GM23248 (cell line): Measurements from ENCODE around the gene SORD. TPM values are rescaled to one million over a fixed set of nuclear protein-coding genes. Genes with fewer than 3 reads are reported as not detected.
A peak's percentile ranks its signal among the peaks of the same experiment; 100 is the strongest.
"Not testable (repeated sequence)": the region's sequence is repeated elsewhere in the genome, so short reads cannot be mapped to it uniquely, and the experiment has no call there.

Experiments
- DNase-seq: peaks from one replicate; pipeline ENCODE4 v3.0.0-alpha.2; 2015
- H2AFZ ChIP-seq: fragments of 200-600 bp; sonication (generic); 2 replicates; pipeline ENCODE4 v1.6.1; 2016; ENCODE audit warnings: antibody characterized with exemption
- H3F3A ChIP-seq: fragments of 200-600 bp; sonication (generic); 2 replicates; pipeline ENCODE4 v1.6.1; 2016; ENCODE audit warnings: mild to moderate bottlenecking, antibody characterized with exemption, mixed run types; ENCODE audit not compliant: insufficient read depth
- H3K27ac ChIP-seq: fragments of 200-600 bp; sonication (generic); 2 replicates; pipeline ENCODE4 v1.5.1; 2016; ENCODE audit warnings: mild to moderate bottlenecking
- H3K27me3 ChIP-seq: fragments of 200-600 bp; sonication (generic); replicated peaks from 2 replicates; pipeline ENCODE4 v1.6.1; 2016; ENCODE audit warnings: mild to moderate bottlenecking; ENCODE audit not compliant: insufficient read depth
- H3K36me3 ChIP-seq: fragments of 200-600 bp; sonication (generic); 2 replicates; pipeline ENCODE4 v1.6.1; 2016; ENCODE audit warnings: low read depth, mild to moderate bottlenecking
- H3K4me1 ChIP-seq: fragments of 200-600 bp; sonication (generic); 2 replicates; pipeline ENCODE4 v1.6.1; 2016; ENCODE audit warnings: mild to moderate bottlenecking; ENCODE audit not compliant: insufficient read depth
- H3K4me2 ChIP-seq: fragments of 200-600 bp; sonication (generic); one replicate; pipeline ENCODE4 v1.6.1; 2016; ENCODE audit warnings: mild to moderate bottlenecking; ENCODE audit not compliant: unreplicated experiment
- H3K4me3 ChIP-seq: fragments of 200-600 bp; sonication (generic); 2 replicates; pipeline ENCODE4 v1.5.1; 2016; ENCODE audit warnings: mild to moderate bottlenecking
- H3K79me2 ChIP-seq: fragments of 200-600 bp; sonication (generic); 2 replicates; pipeline ENCODE4 v1.6.1; 2016; ENCODE audit warnings: mild to moderate bottlenecking; ENCODE audit not compliant: insufficient read depth
- H3K9ac ChIP-seq: fragments of 200-600 bp; sonication (generic); 2 replicates; pipeline ENCODE4 v1.6.1; 2016; ENCODE audit warnings: mild to moderate bottlenecking
- H3K9me2 ChIP-seq: fragments of 200-600 bp; sonication (generic); 2 replicates; pipeline ENCODE4 v1.6.1; 2016; ENCODE audit warnings: mixed run types, mild to moderate bottlenecking, moderate library complexity; ENCODE audit not compliant: insufficient read depth
- H3K9me3 ChIP-seq: fragments of 200-600 bp; sonication (generic); one replicate; pipeline ENCODE4 v1.6.1; 2017; ENCODE audit warnings: low read depth
- H4K20me1 ChIP-seq: fragments of 200-600 bp; sonication (generic); 2 replicates; pipeline ENCODE4 v1.6.0; 2016; ENCODE audit not compliant: insufficient read depth
- EZH2 ChIP-seq: fragments of 200-600 bp; sonication (generic); IDR thresholded peaks from 2 replicates; pipeline ENCODE4 v1.6.1; 2018; ENCODE audit warnings: antibody characterized with exemption, mild to moderate bottlenecking; ENCODE audit not compliant: insufficient read depth, poor library complexity, severe bottlenecking
- EZH2phosphoT487 ChIP-seq: fragments of 200-600 bp; sonication (generic); IDR thresholded peaks from 2 replicates; pipeline ENCODE4 v1.6.1; 2018; ENCODE audit warnings: antibody characterized with exemption, moderate library complexity, mild to moderate bottlenecking, low read depth; ENCODE audit not compliant: insufficient read depth
- WGBS, 2 experiments: methylation state at CpG; one replicate each; pipeline ENCODE4 v1.1.6; 2015 to 2017; ENCODE audit warnings: low lambda C conversion rate in 2 of 2, low coverage in 1 of 2; ENCODE audit errors: missing lambda C conversion rate in 2 of 2; 5-methylcytosine and 5-hydroxymethylcytosine counted together
- in situ Hi-C: fragments of 300-500 bp; cut with MboI; formaldehyde crosslinking; loops from 2 replicates; pipeline ENCODE4 v1.15.0; 2020
- polyA plus RNA-seq: library from polyadenylated mRNA; unstranded; fragments of >200 nt; fragmentation: Nextera tagmentation; extraction: Ambion mirVana; gene quantifications from 2 replicates; pipeline ENCODE4 v1.2.1, GENCODE V29; 2016
- total RNA-seq: library from RNA; depleted of rRNA; stranded (reverse); fragments of >200 nt; shearing (Covaris generic); gene quantifications from 2 replicates; pipeline ENCODE4 v1.2.3, GENCODE V29; 2014

Gene SORD
- total and polyA plus RNA-seq, 2 experiments from 2014 or later = 10.9 to 12.9 TPM

DNA sequence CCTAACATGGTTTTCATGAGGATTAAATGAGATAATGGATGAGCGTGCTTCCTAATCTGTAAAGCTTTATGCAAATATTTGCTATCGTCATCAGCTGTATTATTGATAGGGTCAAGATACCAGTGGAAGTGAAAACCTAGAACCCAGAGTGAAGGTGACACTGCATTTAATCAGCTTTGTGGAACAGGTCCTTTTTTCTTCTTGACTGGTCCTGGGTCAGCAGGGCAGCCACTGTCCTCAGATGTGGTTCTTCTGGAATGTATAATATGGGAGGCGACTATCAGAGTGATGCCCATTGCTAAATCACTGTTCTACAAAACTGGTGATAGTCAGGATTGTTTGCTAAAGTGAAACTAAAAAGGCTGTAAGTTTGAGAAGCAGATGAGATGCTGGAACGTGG is 41.4 kb downstream of the SORD start:
- no peak overlapping the region for H2AFZ ChIP-seq
- in situ Hi-C loops = no loop called here
- H3K79me2 ChIP-seq = no peaks in the 10 kb centered on the region
- H3K27ac ChIP-seq = no peak overlapping the region
- DNase-seq = peak; percentile 2
- no peaks in the 10 kb centered on the region for H3F3A ChIP-seq
- 82 to 87% methylated on average over 4 of the region's 4 CpGs for WGBS, 2 experiments
- no peaks in the 10 kb centered on the region for H3K9me3 ChIP-seq
- no peak overlapping the region for H3K4me3 ChIP-seq
- no peaks in the 10 kb centered on the region for H3K27me3 ChIP-seq
- H3K9me2 ChIP-seq = no peaks in the 10 kb centered on the region
- TF ChIP-seq EZH2phosphoT487 (no peak), EZH2 (no peak)
- no peaks in the 10 kb centered on the region for H4K20me1 ChIP-seq
- no peak overlapping the region for H3K9ac ChIP-seq
- H3K36me3 ChIP-seq = no peaks in the 10 kb centered on the region
- H3K4me1 ChIP-seq = no peaks in the 10 kb centered on the region
- no peak overlapping the region for H3K4me2 ChIP-seq

DNA sequence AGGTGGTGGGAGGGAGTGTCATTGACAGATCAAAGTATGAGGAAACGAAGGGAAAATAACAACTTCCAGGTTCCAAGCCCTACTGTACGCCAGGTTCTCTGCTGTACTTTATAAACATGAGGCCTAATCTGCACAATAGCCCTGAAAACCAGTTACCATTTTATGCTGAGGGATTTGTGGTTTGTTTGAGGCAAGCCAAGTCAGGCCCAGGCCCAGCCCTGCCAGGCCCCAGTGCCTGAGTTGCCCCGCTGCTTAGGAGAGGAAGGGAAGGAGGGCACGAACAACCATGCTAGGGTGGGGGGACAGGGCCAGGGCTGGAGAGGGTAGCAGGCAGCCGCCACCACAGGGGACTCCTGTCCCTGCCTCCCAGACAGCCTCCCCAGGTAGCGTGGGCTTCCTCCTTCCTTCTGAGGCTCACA is 47.0 kb downstream of the SORD start:
- WGBS, 2 experiments = 93 to 95% methylated on average over 6 of the region's 6 CpGs
- H3K36me3 ChIP-seq, H2AFZ ChIP-seq, H3F3A ChIP-seq, H4K20me1 ChIP-seq, H3K9ac ChIP-seq, H3K9me2 ChIP-seq, H3K9me3 ChIP-seq, H3K79me2 ChIP-seq, DNase-seq, H3K4me2 ChIP-seq, H3K4me1 ChIP-seq, in situ Hi-C loops, H3K4me3 ChIP-seq, H3K27me3 ChIP-seq, H3K27ac ChIP-seq: not testable (repeated sequence)

DNA sequence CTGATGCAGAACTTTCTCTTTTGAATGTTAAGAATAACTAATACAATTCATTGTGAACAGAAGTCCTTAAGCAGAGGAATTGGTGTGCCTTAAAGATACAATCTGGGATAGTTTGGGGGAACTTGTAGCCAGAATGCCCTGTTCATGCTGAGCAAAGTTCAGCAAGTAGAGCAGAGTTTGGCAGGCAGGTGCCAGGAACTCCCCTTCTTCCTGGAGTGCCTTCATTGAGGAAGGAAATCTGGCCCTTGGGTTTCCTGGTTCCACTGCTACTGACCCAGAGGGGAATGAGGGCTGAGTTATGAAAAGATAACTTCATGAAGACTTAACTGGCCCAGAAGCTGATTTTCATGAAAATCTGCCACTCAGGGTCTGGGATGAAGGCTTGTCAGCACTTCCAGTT is 50.6 kb downstream of the SORD start:
- H3K27me3 ChIP-seq, H3K36me3 ChIP-seq, H3K9me2 ChIP-seq, H3K4me3 ChIP-seq, H3K4me1 ChIP-seq, H3K9me3 ChIP-seq, H3K27ac ChIP-seq, H3K79me2 ChIP-seq, DNase-seq, H3K9ac ChIP-seq, in situ Hi-C loops, H3F3A ChIP-seq, H3K4me2 ChIP-seq, H4K20me1 ChIP-seq, H2AFZ ChIP-seq: not testable (repeated sequence)

DNA sequence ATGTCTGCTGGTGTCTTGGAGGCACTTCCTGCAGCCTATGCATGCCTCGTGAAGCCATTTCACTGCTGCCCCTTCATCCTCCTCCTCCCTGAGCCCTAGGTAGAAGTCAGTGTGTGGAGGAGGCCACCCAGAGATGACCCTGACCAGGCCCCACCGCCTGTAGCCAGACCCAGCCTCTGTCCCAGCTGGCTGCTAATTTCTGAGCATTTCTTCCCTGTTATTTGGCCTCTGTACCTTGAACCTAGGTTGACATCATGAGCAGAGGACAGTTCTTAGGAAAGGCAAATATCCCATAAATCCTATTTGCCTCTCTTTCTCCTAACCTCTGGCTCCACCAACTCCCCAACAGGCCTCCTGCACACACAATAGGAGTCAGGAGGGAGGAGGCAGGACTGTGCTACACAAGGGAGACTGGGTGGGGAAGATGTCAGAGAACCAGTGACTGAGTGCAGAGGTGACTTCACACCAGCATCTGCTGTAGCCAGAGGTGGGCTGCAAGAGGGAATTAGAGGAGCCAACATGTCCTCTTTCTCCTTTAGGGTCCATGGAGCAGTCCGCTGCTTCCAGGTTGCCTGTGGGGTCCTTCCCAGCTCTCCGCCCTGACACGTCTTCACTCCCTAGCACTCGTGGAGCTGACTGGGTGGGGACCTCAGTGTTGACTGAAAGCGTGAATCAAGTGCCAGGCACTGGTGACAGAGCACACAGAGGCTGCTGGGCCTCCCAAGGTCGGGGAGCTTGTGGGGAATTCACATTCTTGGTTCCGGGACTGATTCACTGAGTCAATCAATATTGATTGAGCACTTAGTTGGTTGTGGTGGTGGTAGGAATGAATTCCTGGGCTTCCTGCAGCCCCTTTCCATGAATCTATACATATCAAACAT is 52.7 kb downstream of the SORD start:
- in situ Hi-C loops, H3K4me1 ChIP-seq: not testable (repeated sequence)
- WGBS, 2 experiments = 80 to 86% methylated on average over 1 of the region's 9 CpGs

DNA sequence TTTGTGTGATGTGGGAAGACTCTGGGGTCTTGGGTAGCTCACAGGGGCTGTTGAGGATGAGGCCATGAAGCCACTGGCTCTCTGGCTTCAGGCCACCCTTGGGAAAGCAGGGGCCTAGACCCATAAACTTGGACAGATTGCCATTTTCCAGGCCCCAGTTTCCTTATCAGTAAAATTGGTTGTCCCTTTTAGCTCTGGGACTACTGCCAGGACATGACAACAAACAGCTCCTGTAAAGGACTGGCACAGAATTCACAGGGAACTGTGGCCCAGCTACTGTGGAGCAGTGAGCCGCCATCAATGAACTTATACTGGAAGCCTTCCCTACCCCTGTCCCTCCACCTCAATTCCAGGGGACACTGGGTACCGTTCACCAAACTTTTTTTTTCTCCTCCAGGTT is 54.4 kb downstream of the SORD start:
- H3K4me1 ChIP-seq, DNase-seq, H3K79me2 ChIP-seq, H3K36me3 ChIP-seq, H3K9me2 ChIP-seq, H3K4me3 ChIP-seq, H2AFZ ChIP-seq, H3F3A ChIP-seq, H3K27ac ChIP-seq, H3K9ac ChIP-seq, H3K4me2 ChIP-seq, H3K9me3 ChIP-seq, H4K20me1 ChIP-seq, H3K27me3 ChIP-seq, in situ Hi-C loops: not testable (repeated sequence)
- WGBS, 2 experiments = 94 to 96% methylated on average over 2 of the region's 2 CpGs

More for the DNA sequence above, 52.7 kb downstream of the SORD start:
- H3K36me3 ChIP-seq, H3K79me2 ChIP-seq, H3K9me2 ChIP-seq, H2AFZ ChIP-seq, H3F3A ChIP-seq, H4K20me1 ChIP-seq, H3K4me3 ChIP-seq, H3K27ac ChIP-seq, H3K27me3 ChIP-seq, H3K9ac ChIP-seq, H3K4me2 ChIP-seq, H3K9me3 ChIP-seq, DNase-seq: not testable (repeated sequence)

DNA sequence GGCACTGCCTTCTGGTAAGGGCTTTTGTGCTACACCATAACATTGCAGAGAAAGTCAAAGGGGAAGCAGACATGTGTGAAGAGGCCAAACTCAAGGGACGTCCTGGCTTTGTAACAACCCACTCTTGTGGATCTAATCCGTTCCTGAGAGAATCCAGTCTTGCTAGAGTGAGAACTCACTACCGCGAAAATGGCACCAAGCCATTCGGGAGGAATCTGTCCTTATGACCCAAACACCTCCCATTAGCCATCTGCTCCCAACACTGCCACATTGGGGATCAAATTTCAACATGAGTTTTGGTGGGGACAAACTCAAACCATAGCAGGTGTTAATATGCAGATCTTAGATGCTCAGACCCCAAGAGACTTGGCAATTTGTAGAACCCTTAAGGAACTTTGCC is 56.2 kb downstream of the SORD start:
- H3K9ac ChIP-seq, H3K9me3 ChIP-seq, H3K9me2 ChIP-seq, H3K4me1 ChIP-seq, H3K36me3 ChIP-seq, H3K4me3 ChIP-seq, in situ Hi-C loops, H2AFZ ChIP-seq, H3K79me2 ChIP-seq, H3K4me2 ChIP-seq, H3K27ac ChIP-seq, H3F3A ChIP-seq, H4K20me1 ChIP-seq, DNase-seq: not testable (repeated sequence)
- H3K27me3 ChIP-seq = peaks cover 13% of the 10 kb centered on the region; the same call in 1 of the 2 replicates
- WGBS, 2 experiments = 25 to 29% methylated on average over 5 of the region's 5 CpGs

GRCh38 chr15:45079628-45080246 is 56.7 kb downstream of the SORD start:
- H3K4me1 ChIP-seq, H3K9me2 ChIP-seq, H3K9me3 ChIP-seq, H3K27ac ChIP-seq, in situ Hi-C loops, H3K36me3 ChIP-seq, DNase-seq, H3K79me2 ChIP-seq, H4K20me1 ChIP-seq, H2AFZ ChIP-seq, H3K9ac ChIP-seq, H3K4me3 ChIP-seq, H3K4me2 ChIP-seq, H3F3A ChIP-seq: not testable (repeated sequence)
- H3K27me3 ChIP-seq = peaks cover 16% of the 10 kb centered on the region; the same call in 1 of the 2 replicates
- 52 to 53% methylated on average over 5 of the region's 5 CpGs for WGBS, 2 experiments
